Activated CD8-positive, alpha-beta memory T cell treated with anti-CD3 and anti-CD28 coated beads, Interleukin-2, amount 50 U/mL, for 4 hours (primary cell): ENCODE data around the gene DCLK2.

Experiments used
- DNase-seq: peaks from one replicate; pipeline ENCODE4 v3.0.0-alpha.2; 2020

The DCLK2 gene

GRCh38 chr4:150078041-150078578 is at the start of gene DCLK2:
Gene DCLK2 (plus strand): TSS chr4:150078445. CDS start chr4:150079028, 583 bp downstream.
- no peak for DNase-seq

- DNase-seq = no peak
These were observed 45.7 kb upstream of the DCLK2 start for GRCh38 chr4:150032541-150032940.

DNA sequence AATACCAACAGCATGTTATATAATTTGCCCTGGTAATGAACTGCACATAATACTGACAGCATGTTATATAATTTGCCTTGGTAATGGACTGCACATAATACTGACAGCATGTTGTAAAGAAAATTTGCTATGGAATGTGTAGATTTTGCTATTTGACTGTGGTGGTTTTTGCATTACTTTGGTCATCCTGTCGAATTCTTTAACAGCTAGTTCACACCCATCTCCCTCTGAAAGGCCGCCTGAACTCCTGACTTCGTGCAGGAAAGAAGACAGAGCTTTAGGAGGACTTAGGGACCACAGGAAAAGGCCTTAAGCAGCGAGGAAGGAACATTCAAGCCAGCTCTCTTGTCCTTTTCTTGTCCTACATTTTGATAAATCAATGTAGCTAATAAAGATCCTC is 45.2 kb upstream of the DCLK2 start:
- no peak for DNase-seq

- no peak for DNase-seq
These were observed 44.3 kb upstream of the DCLK2 start for GRCh38 chr4:150033901-150034300.

- no peak for DNase-seq
These were observed 40.9 kb upstream of the DCLK2 start for GRCh38 chr4:150037251-150037856.

- no peak for DNase-seq
These were observed 39.7 kb upstream of the DCLK2 start for GRCh38 chr4:150038335-150039076.

- DNase-seq = no peak
These were observed 38.7 kb upstream of the DCLK2 start for GRCh38 chr4:150039274-150040127.

GRCh38 chr4:150044517-150044916 is 33.7 kb upstream of the DCLK2 start:
- no peak for DNase-seq

GRCh38 chr4:150045410-150045809 is 32.8 kb upstream of the DCLK2 start:
- no peak for DNase-seq

DNA sequence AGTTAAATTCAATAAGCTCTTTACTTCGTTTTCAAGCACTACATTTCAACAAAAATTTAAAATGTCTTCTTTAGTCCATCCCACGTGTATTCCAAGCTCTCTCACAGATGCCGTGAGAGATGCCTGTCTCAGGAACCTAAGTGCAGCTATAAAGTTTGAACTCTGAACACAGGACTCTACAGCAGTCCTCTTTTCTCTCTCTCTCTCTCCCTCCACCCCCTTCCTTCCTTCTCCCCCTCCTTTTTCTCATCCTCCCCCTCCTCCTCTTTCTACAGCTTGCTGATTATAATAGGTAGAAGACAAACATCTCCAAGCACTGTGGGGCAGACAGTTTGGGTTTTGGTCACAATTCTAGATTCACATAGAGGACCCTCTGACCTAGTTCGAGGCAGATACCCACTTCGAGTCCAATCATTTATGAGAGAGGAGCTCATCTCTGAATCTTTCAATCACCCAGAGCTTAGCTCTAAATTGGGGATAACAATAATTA is 31.5 kb upstream of the DCLK2 start:
- no peak for DNase-seq

- no peak for DNase-seq
These were observed 30.7 kb upstream of the DCLK2 start for GRCh38 chr4:150047546-150047945.

DNA sequence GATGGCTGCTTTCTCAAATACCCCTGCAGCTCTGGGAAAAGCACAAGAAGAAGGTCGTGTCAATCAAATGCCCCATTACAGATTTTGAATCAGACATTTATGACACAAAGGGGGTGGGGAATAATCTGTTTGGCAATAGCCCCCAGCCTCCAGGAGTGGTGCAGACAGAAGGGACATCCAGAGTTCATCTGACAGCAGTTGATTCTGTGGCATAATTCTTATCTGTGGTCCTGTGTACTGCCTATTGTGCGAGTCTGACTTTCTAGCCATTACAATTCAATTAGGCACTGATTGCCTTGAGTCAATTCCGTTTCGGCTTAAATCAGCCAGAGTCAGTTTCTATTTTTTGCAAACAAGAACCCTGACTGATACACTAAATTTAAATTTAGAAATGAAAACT is 28.6 kb upstream of the DCLK2 start:
- DNase-seq = no peak

- no peak for DNase-seq
These were observed 27.7 kb upstream of the DCLK2 start for GRCh38 chr4:150050566-150050965.

GRCh38 chr4:150051111-150051510 is 27.1 kb upstream of the DCLK2 start:
- DNase-seq = no peak

- DNase-seq = no peak
These were observed 22.8 kb upstream of the DCLK2 start for GRCh38 chr4:150055467-150055866.

DNA sequence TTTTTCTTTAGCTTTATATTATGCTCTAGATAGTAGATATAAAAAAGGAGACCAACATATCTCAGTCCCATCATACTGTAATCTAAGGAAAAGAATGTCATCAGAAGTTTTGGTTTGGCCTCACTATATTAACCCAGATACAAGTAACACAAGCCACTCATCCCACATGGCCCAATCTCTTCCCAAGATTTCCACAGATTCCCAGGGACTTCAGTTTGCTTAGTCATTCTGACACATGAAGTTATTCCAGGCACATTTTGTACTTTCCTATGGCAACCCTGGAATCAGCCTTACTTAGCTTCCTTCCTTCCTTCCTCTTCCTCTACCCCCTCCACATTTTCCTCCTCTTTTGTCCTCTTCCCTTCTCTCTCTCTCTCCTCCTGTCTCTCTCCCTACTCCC is 21.7 kb upstream of the DCLK2 start:
- no peak for DNase-seq

DNA sequence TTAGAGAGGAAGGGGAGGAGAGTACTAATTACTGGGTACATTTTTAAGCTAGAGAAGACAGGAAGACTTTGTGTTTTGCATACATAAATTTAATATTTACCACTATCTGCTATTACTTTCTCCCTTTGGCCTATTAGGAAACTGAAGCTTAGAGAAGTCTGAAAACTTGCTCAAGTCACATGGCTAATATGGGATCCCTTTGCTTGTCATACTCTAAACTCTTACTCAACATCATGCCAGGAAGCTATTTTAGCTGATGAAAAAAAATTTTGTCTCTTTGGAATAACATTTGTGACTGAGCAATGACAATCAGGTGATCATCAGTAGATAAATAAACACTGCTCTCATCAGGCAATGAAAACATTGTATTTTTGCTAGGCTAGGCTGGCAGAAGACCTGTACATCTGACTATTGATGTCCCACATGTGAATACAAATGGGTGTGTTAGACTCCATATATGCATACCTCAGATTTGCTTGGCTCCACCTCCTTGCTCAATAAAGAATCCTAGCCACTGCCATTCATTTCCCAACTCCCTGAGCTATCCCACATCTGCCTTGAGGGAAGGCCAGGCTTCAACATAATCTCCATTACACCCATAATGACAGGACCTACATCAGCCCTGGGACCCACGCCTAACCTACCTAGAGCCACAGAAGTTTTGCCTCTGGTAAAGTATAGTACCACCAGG is 17.0 kb upstream of the DCLK2 start:
- DNase-seq = no peak

DNA sequence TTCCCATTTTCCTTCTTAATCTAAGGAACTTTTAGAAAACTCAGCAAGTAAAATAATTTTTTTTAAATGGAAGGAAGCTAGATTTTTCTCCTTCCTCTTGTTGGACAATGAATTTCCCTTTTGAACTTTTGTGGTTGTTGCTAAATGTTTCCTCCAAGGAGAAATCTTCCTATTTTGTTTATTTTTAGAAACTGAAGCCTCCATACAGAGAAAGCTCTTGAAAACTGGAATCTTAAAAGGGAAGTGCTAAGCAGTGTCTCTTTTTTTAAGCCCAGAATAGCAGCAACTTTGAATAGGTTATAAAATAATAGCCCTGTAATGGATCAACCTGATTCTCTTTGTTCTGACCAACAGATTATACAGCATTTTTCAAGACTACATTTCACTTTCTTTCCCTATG is 15.1 kb upstream of the DCLK2 start:
- no peak for DNase-seq

DNA sequence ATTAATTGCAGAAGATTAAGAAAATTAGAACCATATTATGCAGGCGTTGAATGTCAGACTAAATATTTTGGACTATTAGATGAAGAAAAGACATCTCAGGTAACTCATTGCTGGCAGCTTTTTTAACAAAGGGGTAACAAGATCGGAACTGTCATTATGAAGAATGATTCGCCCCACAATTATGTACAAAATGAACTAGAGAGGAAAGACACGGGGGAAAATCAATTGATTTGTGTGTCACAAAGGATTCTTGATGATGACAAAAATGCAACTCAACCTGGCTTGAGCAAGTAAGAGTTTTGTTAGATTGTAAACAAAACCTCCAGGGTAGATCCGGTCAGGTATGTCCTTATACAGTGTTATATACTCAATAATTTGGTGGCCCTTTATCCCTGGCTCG is 12.5 kb upstream of the DCLK2 start:
- DNase-seq = no peak

GRCh38 chr4:150067859-150068258 is 10.4 kb upstream of the DCLK2 start:
- DNase-seq = no peak

DNA sequence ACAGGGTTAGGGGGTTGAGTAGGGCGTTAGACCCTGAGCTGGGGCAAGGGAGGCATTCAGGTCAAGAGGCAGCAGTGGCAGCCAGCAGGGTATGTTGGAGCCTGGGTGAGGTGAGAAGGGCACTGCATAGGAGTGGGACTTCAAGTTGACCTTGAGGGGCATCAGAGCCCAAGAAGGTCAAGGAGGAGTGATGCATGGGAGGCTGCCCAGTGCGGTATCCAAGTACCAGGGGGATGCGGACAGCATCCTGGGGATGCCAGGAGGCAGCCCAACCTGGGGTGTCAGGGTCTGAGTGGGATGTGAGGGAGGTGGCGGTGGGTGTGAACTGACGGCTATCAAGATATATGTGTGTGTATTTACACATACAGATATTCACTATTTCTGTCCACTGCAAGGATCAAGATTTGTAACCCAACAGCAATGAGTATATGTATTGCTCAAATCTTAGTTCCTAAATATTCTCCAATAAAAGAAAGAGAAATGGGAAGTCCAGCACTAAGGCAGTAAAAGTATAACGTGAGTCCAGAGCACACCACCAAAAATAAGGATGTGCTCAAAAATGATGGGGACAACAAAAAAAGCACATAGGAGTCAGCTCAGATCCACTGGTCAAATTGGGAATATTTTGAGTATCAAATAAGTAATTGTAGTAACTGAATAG is 9.8 kb upstream of the DCLK2 start:
- no peak for DNase-seq

- no peak for DNase-seq
These were observed 8.9 kb upstream of the DCLK2 start for GRCh38 chr4:150069353-150069752.
